Neutrophil (primary cell): ENCODE data around the gene RABL2A.
"Not testable (repeated sequence)": the region's sequence is repeated elsewhere in the genome, so short reads cannot be mapped to it uniquely, and the experiment has no call there.

ENCODE experiments used
- H3K27ac ChIP-seq: fragments of 200-600 bp; sonication (generic); 2 replicates; pipeline ENCODE4 v1.5.1; 2016; ENCODE audit warnings: mild to moderate bottlenecking, moderate library complexity
- H3K27me3 ChIP-seq: fragments of 200-600 bp; sonication (generic); 2 replicates; pipeline ENCODE4 v1.6.0; 2016; ENCODE audit warnings: mild to moderate bottlenecking
- H3K36me3 ChIP-seq: fragments of 200-600 bp; sonication (generic); 2 replicates; pipeline ENCODE4 v1.5.1; 2017
- H3K4me1 ChIP-seq, 2 experiments: fragments of 200-600 bp in 1 of 2; sonication (generic) in 1 of 2; 1 replicate in 1 of 2; 2 replicates in 1 of 2; pipeline versions ENCODE4 v1.5.1 to v1.6.1; 2013 to 2016; ENCODE audit warnings: low read depth in 1 of 2, low read length in 1 of 2, mild to moderate bottlenecking in 1 of 2, moderate library complexity in 1 of 2; ENCODE audit not compliant: control insufficient read depth in 1 of 2, insufficient read depth in 1 of 2
- H3K4me3 ChIP-seq, 2 experiments: fragments of 200-600 bp in 1 of 2; sonication (generic) in 1 of 2; 1 replicate in 1 of 2; 2 replicates in 1 of 2; pipeline ENCODE4 v1.5.1; 2013 to 2016; ENCODE audit warnings: low read depth in 1 of 2, low read length in 1 of 2, mild to moderate bottlenecking in 1 of 2, moderate library complexity in 1 of 2
- H3K9me3 ChIP-seq: fragments of 200-600 bp; sonication (generic); 2 replicates; pipeline ENCODE4 v1.5.1; 2016
- CTCF ChIP-seq: fragments of 200-600 bp; sonication (generic); IDR thresholded peaks from 2 replicates; pipeline ENCODE4 v1.5.1; 2016; ENCODE audit warnings: antibody characterized with exemption

The RABL2A gene

GRCh38 chr2:113669013-113669412 lies 41.9 kb downstream of the RABL2A start:
- not testable (repeated sequence) for H3K36me3 ChIP-seq, H3K4me1 ChIP-seq, H3K9me3 ChIP-seq, H3K4me3 ChIP-seq, H3K27ac ChIP-seq, H3K27me3 ChIP-seq

- Histone ChIP-seq H3K27me3 (no peaks in the 10 kb centered on the region), H3K9me3 (no peaks in the 10 kb centered on the region), H3K4me1 (no peaks in the 10 kb centered on the region), H3K36me3 (no peaks in the 10 kb centered on the region), H3K27ac (no peak overlapping the region), H3K4me3 (no peak overlapping the region)
- no peak for TF ChIP-seq CTCF
Measured at GRCh38 chr2:113672326-113672932, 45.4 kb downstream of the RABL2A start.

DNA sequence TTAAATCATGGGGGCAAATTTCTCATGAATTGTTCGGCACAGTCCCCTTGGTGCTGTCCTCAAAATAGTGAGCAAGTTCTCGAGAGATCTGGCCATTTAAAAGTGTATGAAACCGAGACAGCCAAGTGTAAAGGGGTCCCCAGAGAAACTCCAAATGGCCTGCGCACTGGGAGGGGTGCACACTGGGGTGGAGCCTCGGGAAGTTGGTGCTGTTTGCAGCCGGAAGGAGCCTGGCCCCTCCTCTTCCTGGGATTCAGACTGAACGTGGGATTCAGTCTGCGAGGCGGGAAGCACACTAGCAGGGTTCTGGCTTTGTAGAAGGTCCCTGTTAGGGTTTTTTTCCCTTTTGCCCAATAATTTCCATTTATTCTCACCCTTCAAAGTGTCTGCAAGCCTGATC lies 48.8 kb downstream of the RABL2A start:
- H3K4me1 ChIP-seq: no peaks in the 10 kb centered on the region
- H3K36me3 ChIP-seq: no peaks in the 10 kb centered on the region
- no peaks in the 10 kb centered on the region for H3K9me3 ChIP-seq
- H3K4me3 ChIP-seq: no peak overlapping the region
- TF ChIP-seq CTCF: no peak
- H3K27ac ChIP-seq: no peak overlapping the region
- no peaks in the 10 kb centered on the region for H3K27me3 ChIP-seq

DNA sequence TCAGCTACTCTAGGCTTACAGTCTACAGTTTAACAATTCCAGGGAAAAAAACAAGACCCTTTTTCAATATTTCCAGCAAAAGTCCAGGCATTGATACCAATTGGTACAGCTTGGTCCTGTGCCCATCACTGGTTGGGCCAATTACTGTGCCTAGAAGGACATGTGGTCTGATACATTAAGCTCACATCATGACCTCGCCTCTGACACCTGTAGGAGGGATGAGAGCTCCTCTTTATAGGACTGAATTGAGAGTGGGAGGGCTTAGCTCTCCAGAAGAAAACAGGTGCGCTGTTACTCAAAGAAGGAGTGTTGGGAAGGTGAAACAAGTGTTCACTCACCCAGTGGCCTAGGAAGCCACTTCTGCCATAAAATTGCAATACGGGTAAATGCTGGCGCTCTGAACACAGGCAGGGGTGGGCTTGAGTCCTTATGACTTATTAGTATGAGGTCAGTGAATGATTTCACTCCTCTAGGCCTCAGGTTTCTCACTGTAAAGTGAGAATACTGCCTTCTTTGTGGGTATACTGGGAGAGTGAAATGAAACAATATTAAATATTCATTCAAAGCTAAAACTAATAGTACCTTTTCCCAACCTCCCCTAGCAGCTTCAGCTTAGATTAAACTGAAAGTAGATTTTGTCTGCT lies 49.7 kb downstream of the RABL2A start:
- Histone ChIP-seq H3K4me1 (no peaks in the 10 kb centered on the region), H3K36me3 (no peaks in the 10 kb centered on the region), H3K27ac (no peak overlapping the region), H3K9me3 (no peaks in the 10 kb centered on the region), H3K4me3 (no peak overlapping the region), H3K27me3 (no peaks in the 10 kb centered on the region)
- no peak for TF ChIP-seq CTCF

DNA sequence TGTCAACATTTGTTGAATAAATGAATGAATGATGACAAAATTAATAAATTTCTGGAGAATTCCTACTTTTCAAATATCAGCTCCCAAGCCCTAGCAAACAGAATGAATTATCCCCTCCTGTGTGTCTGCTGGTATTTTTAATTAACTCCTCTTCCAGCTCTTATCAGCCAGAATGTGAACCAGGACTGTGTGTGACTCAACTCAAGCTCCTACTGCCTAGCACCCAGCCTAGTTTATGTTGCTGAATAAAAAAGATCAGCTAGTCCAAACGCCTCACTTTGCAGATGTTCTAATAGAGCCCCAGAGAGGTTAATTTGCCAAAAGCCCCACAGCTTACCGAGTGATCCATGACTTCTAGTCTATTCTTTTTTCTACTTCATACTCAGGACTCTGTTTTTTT lies 50.3 kb downstream of the RABL2A start:
- Histone ChIP-seq H3K27ac (no peak overlapping the region), H3K36me3 (no peaks in the 10 kb centered on the region), H3K27me3 (no peaks in the 10 kb centered on the region), H3K9me3 (no peaks in the 10 kb centered on the region), H3K4me3 (no peak overlapping the region), H3K4me1 (no peaks in the 10 kb centered on the region)
- TF ChIP-seq CTCF: no peak

DNA sequence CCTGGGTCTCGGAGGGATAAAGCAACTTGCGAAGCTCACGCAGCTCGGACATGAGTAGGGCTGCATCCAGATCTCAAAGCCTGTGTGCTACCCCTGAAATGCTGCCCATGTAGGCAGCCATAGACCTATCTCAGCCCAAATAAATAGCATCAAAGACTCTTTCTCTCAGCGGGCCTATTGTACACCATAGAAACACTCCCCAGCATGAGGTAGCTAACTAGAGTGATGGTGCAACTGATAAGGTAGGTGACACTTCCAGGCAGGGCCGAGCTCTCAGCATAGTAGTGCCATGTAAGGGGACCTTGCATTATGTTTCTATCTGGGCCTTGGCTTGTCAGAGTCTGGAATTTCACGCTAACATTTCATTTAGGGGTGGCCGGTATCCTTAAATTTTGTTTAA lies 52.4 kb downstream of the RABL2A start:
- H3K4me1 ChIP-seq: no peaks in the 10 kb centered on the region
- no peaks in the 10 kb centered on the region for H3K36me3 ChIP-seq
- H3K27me3 ChIP-seq: no peaks in the 10 kb centered on the region
- H3K9me3 ChIP-seq: no peaks in the 10 kb centered on the region
- TF ChIP-seq CTCF: no peak
- no peak overlapping the region for H3K27ac ChIP-seq
- H3K4me3 ChIP-seq: no peak overlapping the region
